Activated CD8-positive, alpha-beta T cell treated with anti-CD3 and anti-CD28 coated beads for 36 hours (primary cell): ENCODE results near the gene ZBTB2. TPM values are rescaled to one million over a fixed set of nuclear protein-coding genes. Genes with fewer than 3 reads are reported as not detected.

ENCODE experiments used
- ATAC-seq: fragments of 200-7000 bp; cut with Tn5 transposase; one replicate; pipeline ENCODE4 v1.10.0; 2021; ENCODE audit warnings: mild to moderate bottlenecking, moderate library complexity
- CTCF ChIA-PET: fragments of 350-600 bp; sonication (Branson Sonifier 250); formaldehyde crosslinking; loops from one replicate; lab custom pipeline; 2021; ENCODE audit warnings: antibody characterized with exemption; lab: Charles Lee
- POLR2A ChIA-PET: fragments of 350-600 bp; sonication (Branson Sonifier 250); formaldehyde crosslinking; loops from one replicate; lab custom pipeline; 2021; ENCODE audit warnings: antibody characterized with exemption; lab: Charles Lee
- DNase-seq: peaks from one replicate; pipeline ENCODE4 v3.0.0-alpha.2; 2020
- H3K27ac Mint-ChIP-seq: one replicate; pipeline ENCODE4 v1.8.0; 2021; ENCODE audit warnings: mild to moderate bottlenecking, mixed read lengths
- H3K27me3 Mint-ChIP-seq: one replicate; pipeline ENCODE4 v1.8.0; 2021; ENCODE audit warnings: mixed read lengths
- H3K36me3 Mint-ChIP-seq: one replicate; pipeline ENCODE4 v1.8.0; 2021; ENCODE audit warnings: low read depth, mixed read lengths
- H3K4me1 Mint-ChIP-seq: one replicate; pipeline ENCODE4 v1.8.0; 2021; ENCODE audit warnings: low read depth, mixed read lengths
- H3K4me3 Mint-ChIP-seq: one replicate; pipeline ENCODE4 v1.8.0; 2021; ENCODE audit warnings: mild to moderate bottlenecking, moderate library complexity, mixed read lengths
- H3K9me3 Mint-ChIP-seq: one replicate; pipeline ENCODE4 v1.8.0; 2021; ENCODE audit warnings: mixed read lengths
- CTCF ChIP-seq: fragments of 200-600 bp; IDR thresholded peaks from one replicate; pipeline ENCODE4 v1.8.0; 2022; ENCODE audit warnings: antibody characterized with exemption, mild to moderate bottlenecking
- intact Hi-C: fragments of 100-400 bp; cut with micrococcal nuclease; formaldehyde crosslinking; loops from one replicate; pipeline ENCODE4 v1.10.0; 2022
- total RNA-seq, 2 experiments: library from RNA; stranded (reverse); gene quantifications; one replicate each; pipeline ENCODE4 v1.2.3, GENCODE V29; 2021

The ZBTB2 gene
- total RNA-seq, 2 experiments from 2014 or later = 16.5 to 16.7 TPM

GRCh38 chr6:151339369-151339768, 52.0 kb downstream of the ZBTB2 start:
- H3K4me1 Mint-ChIP-seq = no peaks in the 10 kb centered on the region
- ChIA-PET POLR2A (no interaction called here), CTCF (no interaction called here)
- ATAC-seq (no peak), DNase-seq (no peak)
- no peak overlapping the region for H3K27ac Mint-ChIP-seq
- H3K4me3 Mint-ChIP-seq = no peak overlapping the region
- no peak for TF ChIP-seq CTCF
- no peaks in the 10 kb centered on the region for H3K36me3 Mint-ChIP-seq
- peaks cover 2% of the 10 kb centered on the region for H3K27me3 Mint-ChIP-seq
- H3K9me3 Mint-ChIP-seq = no peaks in the 10 kb centered on the region
- intact Hi-C loops = no loop called here

GRCh38 chr6:151338651-151339200, 52.6 kb downstream of the ZBTB2 start:
- no peaks in the 10 kb centered on the region for H3K4me1 Mint-ChIP-seq
- ATAC-seq = no peak
- intact Hi-C loops = no loop called here
- TF ChIP-seq CTCF = no peak
- no peak for DNase-seq
- ChIA-PET POLR2A (no interaction called here), CTCF (interaction anchor here (0.7 to 1.4 kb wide), 4 partner anchors 14 to 356 kb away, joined by 3 to 8 read pairs (median 3); no protein-coding TSS in a partner anchor)
- H3K9me3 Mint-ChIP-seq = no peaks in the 10 kb centered on the region
- H3K36me3 Mint-ChIP-seq = no peaks in the 10 kb centered on the region
- no peak overlapping the region for H3K4me3 Mint-ChIP-seq
- H3K27ac Mint-ChIP-seq = no peak overlapping the region
- H3K27me3 Mint-ChIP-seq = peaks cover 2% of the 10 kb centered on the region

- ChIA-PET CTCF (interaction anchor here (0.6 to 3.3 kb wide), 10 partner anchors 10 to 1125 kb away, joined by 3 to 65 read pairs (median 3); partner anchors contain the start of gene AKAP12), POLR2A (interaction anchor here (0.7 kb wide), 1 partner anchor 232 kb away, joined by 3 read pairs; no protein-coding TSS in a partner anchor)
- no peaks in the 10 kb centered on the region for H3K36me3 Mint-ChIP-seq
- intact Hi-C loops = loop anchor here (2.0 kb wide), 1 partner anchor 443 kb away; no protein-coding TSS in a partner anchor
- TF ChIP-seq CTCF = no peak
- H3K27ac Mint-ChIP-seq = no peak overlapping the region
- peaks cover 2% of the 10 kb centered on the region for H3K27me3 Mint-ChIP-seq
- H3K9me3 Mint-ChIP-seq = no peaks in the 10 kb centered on the region
- ATAC-seq = no peak
- no peaks in the 10 kb centered on the region for H3K4me1 Mint-ChIP-seq
- no peak overlapping the region for H3K4me3 Mint-ChIP-seq
- no peak for DNase-seq
Measured at GRCh38 chr6:151335930-151336329, 55.4 kb downstream of the ZBTB2 start.

GRCh38 chr6:151330130-151330696, 61.1 kb downstream of the ZBTB2 start:
- DNase-seq = no peak
- ChIA-PET CTCF (interaction anchor here (3.4 kb wide), 1 partner anchor 316 kb away, joined by 11 read pairs; no protein-coding TSS in a partner anchor), POLR2A (interaction anchor here (0.7 kb wide), 2 partner anchors 347 to 437 kb away, joined by 3 to 4 read pairs; no protein-coding TSS in a partner anchor)
- no peaks in the 10 kb centered on the region for H3K36me3 Mint-ChIP-seq
- no peak overlapping the region for H3K27ac Mint-ChIP-seq
- no peak for TF ChIP-seq CTCF
- ATAC-seq = no peak
- no peak overlapping the region for H3K4me3 Mint-ChIP-seq
- no peaks in the 10 kb centered on the region for H3K9me3 Mint-ChIP-seq
- H3K27me3 Mint-ChIP-seq = peaks cover 25% of the 10 kb centered on the region
- H3K4me1 Mint-ChIP-seq = peaks cover 8% of the 10 kb centered on the region
- intact Hi-C loops = no loop called here

- no peak overlapping the region for H3K27ac Mint-ChIP-seq
- H3K27me3 Mint-ChIP-seq = peaks cover 41% of the 10 kb centered on the region
- intact Hi-C loops = no loop called here
- no peaks in the 10 kb centered on the region for H3K36me3 Mint-ChIP-seq
- ChIA-PET CTCF (interaction anchor here (0.8 to 4.5 kb wide), 4 partner anchors 8 to 434 kb away, joined by 3 to 179 read pairs (median 34); no protein-coding TSS in a partner anchor), POLR2A (no interaction called here)
- no peak overlapping the region for H3K4me3 Mint-ChIP-seq
- ATAC-seq (no peak), DNase-seq (no peak)
- no peak for TF ChIP-seq CTCF
- no peaks in the 10 kb centered on the region for H3K9me3 Mint-ChIP-seq
- H3K4me1 Mint-ChIP-seq = peaks cover 18% of the 10 kb centered on the region
Measured at GRCh38 chr6:151327101-151327500, 64.3 kb downstream of the ZBTB2 start.
